Neural progenitor cell (in vitro differentiated cells): ENCODE results near the gene HPGDS. TPM values are rescaled to one million over a fixed set of nuclear protein-coding genes. Genes with fewer than 3 reads are reported as not detected.
"Not testable (repeated sequence)": the region's sequence is repeated elsewhere in the genome, so short reads cannot be mapped to it uniquely, and the experiment has no call there.

Experiments
- DNase-seq: peaks from one replicate; pipeline ENCODE4 v3.0.0-alpha.2; 2016; ENCODE audit warnings: low spot score
- H2AFZ ChIP-seq: fragments of 200-600 bp; sonication (generic); replicated peaks from 2 replicates; pipeline ENCODE4 v1.6.1; 2016; ENCODE audit warnings: antibody characterized with exemption
- H3F3A ChIP-seq: fragments of 200-600 bp; sonication (generic); 2 replicates; pipeline ENCODE4 v1.6.1; 2016; ENCODE audit warnings: antibody characterized with exemption, low read depth
- H3K27ac ChIP-seq: fragments of 200-600 bp; sonication (generic); 2 replicates; pipeline ENCODE4 v1.5.1; 2016; ENCODE audit warnings: mild to moderate bottlenecking
- H3K27me3 ChIP-seq: fragments of 200-600 bp; sonication (generic); 2 replicates; pipeline ENCODE4 v1.6.1; 2016; ENCODE audit warnings: mild to moderate bottlenecking, moderate library complexity
- H3K36me3 ChIP-seq: fragments of 200-600 bp; sonication (generic); 2 replicates; pipeline ENCODE4 v1.5.1; 2016
- H3K4me1 ChIP-seq: fragments of 200-600 bp; sonication (generic); 2 replicates; pipeline ENCODE4 v1.6.1; 2016; ENCODE audit warnings: mixed run types
- H3K4me2 ChIP-seq: fragments of 200-600 bp; sonication (generic); 2 replicates; pipeline ENCODE4 v1.6.1; 2016
- H3K4me3 ChIP-seq: fragments of 200-600 bp; sonication (generic); 2 replicates; pipeline ENCODE4 v1.5.1; 2016
- H3K79me2 ChIP-seq: fragments of 200-600 bp; sonication (generic); 2 replicates; pipeline ENCODE4 v1.6.1; 2016; ENCODE audit warnings: low read depth
- H3K9ac ChIP-seq: fragments of 200-600 bp; sonication (generic); 2 replicates; pipeline ENCODE4 v1.6.1; 2016
- H3K9me3 ChIP-seq: fragments of 200-600 bp; sonication (generic); 2 replicates; pipeline ENCODE4 v1.5.1; 2016; ENCODE audit warnings: low read depth
- H4K20me1 ChIP-seq: fragments of 200-600 bp; sonication (generic); 2 replicates; pipeline ENCODE4 v1.6.1; 2016; ENCODE audit warnings: low read depth
- H3K27ac Mint-ChIP-seq: 3 replicates; pipeline ENCODE4 v1.8.0; 2021; ENCODE audit warnings: mixed read lengths
- H3K27me3 Mint-ChIP-seq: 2 replicates; pipeline ENCODE4 v1.8.0; 2022; ENCODE audit warnings: low read depth, mild to moderate bottlenecking, inconsistent platforms, moderate library complexity, mixed read lengths; ENCODE audit not compliant: insufficient read depth
- H3K36me3 Mint-ChIP-seq: 3 replicates; pipeline ENCODE4 v1.8.0; 2021; ENCODE audit warnings: mixed read lengths
- H3K4me1 Mint-ChIP-seq: 3 replicates; pipeline ENCODE4 v1.8.0; 2021; ENCODE audit warnings: mixed read lengths
- H3K4me3 Mint-ChIP-seq: 3 replicates; pipeline ENCODE4 v1.8.0; 2021; ENCODE audit warnings: mild to moderate bottlenecking, moderate library complexity, mixed read lengths
- H3K9me3 Mint-ChIP-seq: 3 replicates; pipeline ENCODE4 v1.8.0; 2020; ENCODE audit warnings: mixed read lengths
- CTCF ChIP-seq: fragments of 200-600 bp; sonication (generic); IDR thresholded peaks from 2 replicates; pipeline ENCODE4 v1.5.1; 2017; ENCODE audit warnings: antibody characterized with exemption, mild to moderate bottlenecking
- EZH2 ChIP-seq: fragments of 200-600 bp; sonication (generic); IDR thresholded peaks from 2 replicates; pipeline ENCODE4 v1.6.1; 2017; ENCODE audit warnings: antibody characterized with exemption, mild to moderate bottlenecking, moderate library complexity
- EZH2phosphoT487 ChIP-seq: fragments of 200-600 bp; sonication (generic); IDR thresholded peaks from 2 replicates; pipeline ENCODE4 v1.6.1; 2017; ENCODE audit warnings: antibody characterized with exemption
- total RNA-seq: library from RNA; depleted of rRNA; stranded (reverse); fragments of >200 nt; gene quantifications from 2 replicates; pipeline ENCODE4 v1.2.3, GENCODE V29; 2015; ENCODE audit warnings: low replicate concordance

HPGDS gene
- total RNA-seq, 1 donor from 2014 or later, result not detected

GRCh38 chr4:94329933-94330332 lies 12.7 kb downstream of the HPGDS start:
- Histone ChIP-seq H3K27ac (no peak overlapping the region), H4K20me1 (no peaks in the 10 kb centered on the region), H3K9me3 (peaks cover 12% of the 10 kb centered on the region), H3K79me2 (no peaks in the 10 kb centered on the region), H3K36me3 (no peaks in the 10 kb centered on the region), H3K9ac (no peak overlapping the region), H3K4me3 (no peak overlapping the region), H3K4me2 (no peak overlapping the region), H2AFZ (no peak overlapping the region), H3K27me3 (no peaks in the 10 kb centered on the region), H3F3A (peaks cover 3% of the 10 kb centered on the region), H3K4me1 (peaks cover 13% of the 10 kb centered on the region)
- Mint-ChIP-seq H3K27me3 (peaks cover 3% of the 10 kb centered on the region), H3K9me3 (peaks cover 23% of the 10 kb centered on the region), H3K4me1 (peaks cover 3% of the 10 kb centered on the region), H3K36me3 (peaks cover 2% of the 10 kb centered on the region), H3K4me3 (no peak overlapping the region), H3K27ac (no peak overlapping the region)
- DNase-seq, result no peak
- TF ChIP-seq EZH2phosphoT487, result no peak
- no peak for TF ChIP-seq CTCF

- no peaks in the 10 kb centered on the region for H4K20me1 ChIP-seq
- H3K79me2 ChIP-seq, result no peaks in the 10 kb centered on the region
- H3K27ac Mint-ChIP-seq, result no peak overlapping the region
- no peak overlapping the region for H3K9ac ChIP-seq
- peaks cover 38% of the 10 kb centered on the region for H3K9me3 Mint-ChIP-seq
- H3K4me1 ChIP-seq, result no peaks in the 10 kb centered on the region
- TF ChIP-seq EZH2, result no peak
- TF ChIP-seq CTCF, result no peak
- no peak for TF ChIP-seq EZH2phosphoT487
- H3K36me3 ChIP-seq, result no peaks in the 10 kb centered on the region
- no peak overlapping the region for H2AFZ ChIP-seq
- H3K4me3 ChIP-seq, result no peak overlapping the region
- H3K4me1 Mint-ChIP-seq, result no peaks in the 10 kb centered on the region
- no peaks in the 10 kb centered on the region for H3K27me3 ChIP-seq
- H3K27ac ChIP-seq, result no peak overlapping the region
- H3K27me3 Mint-ChIP-seq, result no peaks in the 10 kb centered on the region
- H3K4me2 ChIP-seq, result no peak overlapping the region
- peaks cover 12% of the 10 kb centered on the region for H3K9me3 ChIP-seq
- no peak overlapping the region for H3K4me3 Mint-ChIP-seq
- peaks cover 3% of the 10 kb centered on the region for H3F3A ChIP-seq
- peaks cover 2% of the 10 kb centered on the region for H3K36me3 Mint-ChIP-seq
- DNase-seq, result no peak
These were observed 16.8 kb downstream of the HPGDS start for GRCh38 chr4:94325835-94326234.

- not testable (repeated sequence) for H3K36me3 ChIP-seq, H3K27me3 Mint-ChIP-seq, H3K9me3 ChIP-seq, H4K20me1 ChIP-seq, H3K9ac ChIP-seq, H3K79me2 ChIP-seq, DNase-seq, H3K4me3 ChIP-seq, H3K4me3 Mint-ChIP-seq, H3K27ac Mint-ChIP-seq, H3K27ac ChIP-seq, H3K36me3 Mint-ChIP-seq, H2AFZ ChIP-seq, H3K27me3 ChIP-seq, H3F3A ChIP-seq, H3K4me2 ChIP-seq, H3K4me1 ChIP-seq, H3K4me1 Mint-ChIP-seq
- H3K9me3 Mint-ChIP-seq, result peaks cover 30% of the 10 kb centered on the region
These were observed 22.7 kb downstream of the HPGDS start for GRCh38 chr4:94319927-94320326.

GRCh38 chr4:94307231-94307871 lies 35.3 kb downstream of the HPGDS start:
- Histone ChIP-seq H3F3A (no peaks in the 10 kb centered on the region), H3K4me2 (no peak overlapping the region), H2AFZ (no peak overlapping the region), H3K27ac (no peak overlapping the region), H3K4me3 (no peak overlapping the region), H4K20me1 (no peaks in the 10 kb centered on the region), H3K79me2 (no peaks in the 10 kb centered on the region), H3K9ac (no peak overlapping the region), H3K27me3 (no peaks in the 10 kb centered on the region), H3K36me3 (no peaks in the 10 kb centered on the region), H3K9me3 (no peaks in the 10 kb centered on the region), H3K4me1 (no peaks in the 10 kb centered on the region)
- no peak for DNase-seq
- Mint-ChIP-seq H3K4me3 (no peak overlapping the region), H3K27me3 (no peaks in the 10 kb centered on the region), H3K9me3 (peaks cover 3% of the 10 kb centered on the region), H3K4me1 (peaks cover 8% of the 10 kb centered on the region), H3K36me3 (no peaks in the 10 kb centered on the region), H3K27ac (no peak overlapping the region)
- no peak for TF ChIP-seq EZH2phosphoT487
- no peak for TF ChIP-seq CTCF
- TF ChIP-seq EZH2, result no peak
